ENCODE data around the gene SFT2D3. TPM values are rescaled to one million over a fixed set of nuclear protein-coding genes. Genes with fewer than 3 reads are reported as not detected.

SFT2D3 gene
- total and polyA plus RNA-seq, 5 donors: 3.3 to 5.0 (median 4.1) TPM

- 2% methylated on average over 56 of the region's 56 CpGs for WGBS
- Histone ChIP-seq H3K4me1 (ENCODE audit: control insufficient read depth, insufficient read depth, low read length) (peaks cover 7% of the 10 kb centered on the region), H3K9me3 (ENCODE audit: control insufficient read depth, low read length) (no peaks in the 10 kb centered on the region), H3K27ac (ENCODE audit: low read length) (peak within 1 kb of the TSS; percentile 94), H3K27me3 (ENCODE audit: control insufficient read depth, insufficient read depth) (no peaks in the 10 kb centered on the region), H3K4me3 (ENCODE audit: low read length) (peak within 1 kb of the TSS; percentile 77)
- DNase-seq (peak in 2 of 3 donors; percentile 81 to 85), ATAC-seq (peak; percentile 53 to 58)
- intact Hi-C loops (cut with DNase I): no loop called here
Observed at GRCh38 chr2:127675331-127676261, 25.7 kb upstream of the SFT2D3 start, which contains the start of gene LIMS2. Gene LIMS2, minus strand, starts transcription at chr2:127675530. Its CDS starts 506 bp downstream, at chr2:127675024.

DNA sequence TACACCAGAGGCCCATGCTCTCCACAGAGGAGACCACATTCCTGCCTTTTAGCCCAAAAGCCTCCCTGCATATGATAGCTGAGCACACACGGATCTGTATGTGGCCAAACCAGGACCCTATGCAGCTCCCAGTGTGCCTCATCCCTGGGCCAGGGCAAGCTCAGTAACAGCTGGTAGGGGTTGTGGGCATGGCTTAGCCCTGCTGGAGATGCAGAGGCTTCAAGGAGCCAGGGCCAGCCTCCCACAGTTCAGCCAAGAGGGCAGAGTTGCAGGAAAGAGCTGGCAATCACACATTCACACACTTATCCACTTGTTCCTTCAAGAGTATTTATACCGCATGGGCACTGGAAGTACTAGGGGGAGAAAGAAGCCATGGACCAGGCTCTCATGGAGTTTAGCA, 24.4 kb upstream of the SFT2D3 start:
- WGBS: 71% methylated on average over 2 of the region's 2 CpGs
- H3K4me1 ChIP-seq (ENCODE audit: control insufficient read depth, insufficient read depth, low read length): peaks cover 2% of the 10 kb centered on the region
- DNase-seq (peak in 1 of 3 donors; percentile 54), ATAC-seq (peak in 1 of 2 donors; percentile 30)
- intact Hi-C loops (cut with DNase I): no loop called here
- no peaks in the 10 kb centered on the region for H3K9me3 ChIP-seq (ENCODE audit: control insufficient read depth, low read length)
- H3K27ac ChIP-seq (ENCODE audit: low read length): no peak overlapping the region
- no peaks in the 10 kb centered on the region for H3K27me3 ChIP-seq (ENCODE audit: control insufficient read depth, insufficient read depth)
- H3K4me3 ChIP-seq (ENCODE audit: low read length): no peak overlapping the region

DNA sequence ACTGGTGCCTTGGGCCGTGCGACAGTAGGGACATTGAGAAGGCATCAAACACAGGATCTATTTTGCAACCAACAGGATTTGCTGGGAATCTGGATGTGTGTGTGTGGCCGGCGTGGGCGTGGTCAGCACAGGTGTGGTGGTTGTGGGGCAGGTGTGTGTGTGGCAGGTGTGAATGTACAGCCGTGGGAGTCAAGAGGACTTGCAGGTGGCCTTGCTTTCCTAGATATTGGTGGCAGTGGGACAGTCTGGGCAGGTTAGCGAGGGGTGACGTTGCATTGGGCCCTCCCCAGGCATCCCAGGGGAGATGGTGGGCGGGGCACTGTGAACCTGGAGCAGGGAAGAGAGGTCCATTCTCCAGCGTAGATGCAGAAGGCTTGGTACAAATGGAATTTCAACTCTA, 22.8 kb upstream of the SFT2D3 start:
- ATAC-seq (no peak), DNase-seq (no peak)
- no peaks in the 10 kb centered on the region for H3K9me3 ChIP-seq (ENCODE audit: control insufficient read depth, low read length)
- no peak overlapping the region for H3K27ac ChIP-seq (ENCODE audit: low read length)
- peaks cover 2% of the 10 kb centered on the region for H3K4me1 ChIP-seq (ENCODE audit: control insufficient read depth, insufficient read depth, low read length)
- intact Hi-C loops (cut with DNase I): no loop called here
- no peaks in the 10 kb centered on the region for H3K27me3 ChIP-seq (ENCODE audit: control insufficient read depth, insufficient read depth)
- 89% methylated on average over 10 of the region's 10 CpGs for WGBS
- H3K4me3 ChIP-seq (ENCODE audit: low read length): no peak overlapping the region

DNA sequence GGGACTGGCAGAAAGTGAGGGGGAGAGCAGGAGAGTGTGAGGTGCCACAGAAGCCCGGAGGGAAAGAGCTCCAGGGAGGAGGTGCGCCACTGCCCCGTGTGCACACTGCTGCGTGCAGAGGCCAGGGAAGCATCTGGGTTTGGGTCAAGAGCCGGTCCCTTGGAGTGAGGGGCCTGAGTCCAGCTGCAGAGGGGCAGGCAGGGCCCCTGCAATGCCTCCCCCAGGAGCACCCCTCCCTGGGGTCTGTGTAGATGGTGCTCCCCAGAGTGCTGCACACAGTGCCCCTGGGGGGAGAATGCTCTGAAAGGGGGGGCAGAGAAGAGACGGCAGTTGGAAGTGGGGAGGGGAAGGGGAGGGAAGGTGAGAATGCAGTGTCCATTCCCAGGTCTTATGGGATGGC, 22.3 kb upstream of the SFT2D3 start:
- ATAC-seq (no peak), DNase-seq (peak in 1 of 3 donors; percentile 46)
- H3K4me3 ChIP-seq (ENCODE audit: low read length): no peak overlapping the region
- H3K4me1 ChIP-seq (ENCODE audit: control insufficient read depth, insufficient read depth, low read length): peaks cover 2% of the 10 kb centered on the region
- 80% methylated on average over 6 of the region's 6 CpGs for WGBS
- H3K27me3 ChIP-seq (ENCODE audit: control insufficient read depth, insufficient read depth): no peaks in the 10 kb centered on the region
- intact Hi-C loops (cut with DNase I): no loop called here
- no peaks in the 10 kb centered on the region for H3K9me3 ChIP-seq (ENCODE audit: control insufficient read depth, low read length)
- no peak overlapping the region for H3K27ac ChIP-seq (ENCODE audit: low read length)

DNA sequence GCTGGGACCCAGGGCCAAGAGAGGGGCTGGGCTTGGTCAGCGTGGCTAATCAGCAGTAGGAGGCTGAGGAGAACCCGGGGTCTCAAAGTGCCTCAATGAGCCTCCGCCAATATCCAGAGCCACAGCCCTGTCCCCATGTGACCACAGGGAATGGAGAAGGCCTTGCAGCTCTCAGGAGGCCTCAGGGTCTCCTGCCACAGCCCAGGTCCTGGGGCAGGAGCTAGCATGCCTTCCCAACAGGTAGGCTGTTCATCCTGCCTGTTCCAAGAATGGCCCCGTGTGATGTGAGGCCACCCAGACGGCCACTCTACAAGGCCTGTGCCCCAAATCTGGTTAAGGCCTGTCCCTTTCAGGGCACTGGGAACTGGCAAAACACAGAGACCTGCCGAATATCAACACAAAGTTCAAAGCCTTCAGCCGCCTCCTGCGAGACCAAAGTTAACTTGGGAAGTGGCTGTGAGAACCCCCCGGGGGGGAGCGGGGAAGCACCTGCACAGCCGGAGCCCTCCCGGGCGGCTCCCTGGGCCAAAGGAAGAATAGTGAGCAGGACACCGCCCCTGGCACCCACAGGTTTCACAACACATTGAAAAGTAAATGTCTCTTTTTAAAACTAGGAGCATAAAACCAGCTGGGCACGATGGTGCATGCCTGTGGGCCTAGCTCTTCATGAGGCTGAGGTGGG, 21.5 kb upstream of the SFT2D3 start:
- H3K9me3 ChIP-seq (ENCODE audit: control insufficient read depth, low read length): no peaks in the 10 kb centered on the region
- H3K27me3 ChIP-seq (ENCODE audit: control insufficient read depth, insufficient read depth): no peaks in the 10 kb centered on the region
- peaks cover 2% of the 10 kb centered on the region for H3K4me1 ChIP-seq (ENCODE audit: control insufficient read depth, insufficient read depth, low read length)
- 85% methylated on average over 15 of the region's 15 CpGs for WGBS
- intact Hi-C loops (cut with DNase I): loop anchor here in 1 of 4 donors (5.0 kb wide), 1 partner anchor 88 kb away; no protein-coding TSS in a partner anchor
- DNase-seq (no peak), ATAC-seq (no peak)
- H3K27ac ChIP-seq (ENCODE audit: low read length): no peak overlapping the region
- H3K4me3 ChIP-seq (ENCODE audit: low read length): peak overlapping the region; percentile 45

DNA sequence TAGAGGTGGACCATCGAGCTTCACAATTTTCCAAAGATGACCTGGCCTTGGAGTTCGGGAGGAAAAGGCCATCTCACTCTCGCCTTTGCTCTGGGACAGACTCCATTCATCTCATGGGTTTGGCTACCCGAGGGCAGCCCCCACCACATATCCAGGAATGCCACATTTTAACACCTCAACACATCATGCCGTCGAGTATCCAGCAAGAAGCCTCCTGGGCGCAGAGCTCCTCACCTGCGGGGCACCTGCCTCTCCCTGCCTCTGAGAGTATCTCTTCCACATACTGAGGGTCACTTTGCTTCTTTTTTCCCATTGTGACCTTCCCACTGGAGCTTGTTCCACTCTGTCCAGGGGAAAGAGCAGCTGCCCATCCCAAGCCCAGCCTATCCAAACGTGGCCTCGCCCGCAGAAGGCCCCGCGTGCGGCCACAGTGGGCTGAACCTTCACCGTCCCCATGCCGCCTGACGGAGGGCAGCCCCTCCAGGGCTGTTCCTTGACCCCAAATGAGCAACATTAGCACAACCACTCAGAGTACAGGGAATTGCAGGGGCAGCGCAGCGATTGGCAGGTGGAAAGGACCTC, 20.5 kb upstream of the SFT2D3 start:
- Histone ChIP-seq H3K4me3 (ENCODE audit: low read length) (peak overlapping the region; percentile 45), H3K27me3 (ENCODE audit: control insufficient read depth, insufficient read depth) (no peaks in the 10 kb centered on the region), H3K4me1 (ENCODE audit: control insufficient read depth, insufficient read depth, low read length) (peaks cover 3% of the 10 kb centered on the region), H3K9me3 (ENCODE audit: control insufficient read depth, low read length) (no peaks in the 10 kb centered on the region), H3K27ac (ENCODE audit: low read length) (peak overlapping the region; percentile 15)
- no peak for DNase-seq
- peak in 1 of 2 donors; percentile 10 for ATAC-seq
- intact Hi-C loops (cut with DNase I): loop anchor here in 1 of 4 donors (5.0 kb wide), 1 partner anchor 88 kb away; no protein-coding TSS in a partner anchor
- 69% methylated on average over 19 of the region's 19 CpGs for WGBS

DNA sequence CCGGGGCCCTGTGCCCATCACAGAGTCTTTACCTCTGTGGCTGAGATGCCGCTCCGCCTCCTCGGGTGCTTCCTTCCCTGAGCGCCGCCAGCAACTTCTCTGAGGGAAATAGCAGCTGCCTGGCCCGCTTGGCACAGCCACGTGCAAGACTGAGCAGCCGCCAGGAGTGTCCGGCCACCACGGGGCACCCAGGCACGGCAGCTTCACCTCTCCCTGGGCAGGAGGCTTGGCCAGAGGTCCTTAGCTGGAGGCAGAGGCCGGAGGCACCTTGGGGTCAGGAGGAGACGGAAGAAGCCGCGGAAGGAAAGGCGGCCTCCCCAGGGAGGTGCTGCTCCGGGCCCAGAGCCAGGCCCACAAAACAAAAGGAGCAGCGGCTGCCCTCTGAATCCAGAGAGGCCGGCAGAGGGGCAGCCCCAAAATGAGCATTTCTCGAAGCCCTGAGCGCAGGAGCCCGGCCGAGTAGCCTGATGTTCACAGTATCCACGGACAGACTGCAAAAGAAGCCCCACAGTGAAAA, 20.0 kb upstream of the SFT2D3 start:
- peak; percentile 60 to 88 (median 79) for DNase-seq
- 25% methylated on average over 25 of the region's 25 CpGs for WGBS

GRCh38 chr2:127681976-127682857, 19.1 kb upstream of the SFT2D3 start:
- Histone ChIP-seq H3K4me3 (ENCODE audit: low read length) (no peak overlapping the region), H3K4me1 (ENCODE audit: control insufficient read depth, insufficient read depth, low read length) (peaks cover 1% of the 10 kb centered on the region), H3K27ac (ENCODE audit: low read length) (no peak overlapping the region), H3K27me3 (ENCODE audit: control insufficient read depth, insufficient read depth) (no peaks in the 10 kb centered on the region), H3K9me3 (ENCODE audit: control insufficient read depth, low read length) (no peaks in the 10 kb centered on the region)
- WGBS: 72% methylated on average over 6 of the region's 6 CpGs
- ATAC-seq (no peak), DNase-seq (no peak)
- intact Hi-C loops (cut with DNase I): loop anchor here in 1 of 4 donors (5.0 kb wide), 1 partner anchor 90 kb away; no protein-coding TSS in a partner anchor

More for the DNA sequence above, 20.0 kb upstream of the SFT2D3 start:
- H3K27ac ChIP-seq (ENCODE audit: low read length): peak overlapping the region; percentile 15
- H3K4me1 ChIP-seq (ENCODE audit: control insufficient read depth, insufficient read depth, low read length): peaks cover 3% of the 10 kb centered on the region
- intact Hi-C loops (cut with DNase I): loop anchor here in 1 of 4 donors (5.0 kb wide), 1 partner anchor 89 kb away; no protein-coding TSS in a partner anchor
- no peaks in the 10 kb centered on the region for H3K9me3 ChIP-seq (ENCODE audit: control insufficient read depth, low read length)
- peak overlapping the region; percentile 45 for H3K4me3 ChIP-seq (ENCODE audit: low read length)
- ATAC-seq: peak; percentile 57 to 73
- H3K27me3 ChIP-seq (ENCODE audit: control insufficient read depth, insufficient read depth): no peaks in the 10 kb centered on the region

DNA sequence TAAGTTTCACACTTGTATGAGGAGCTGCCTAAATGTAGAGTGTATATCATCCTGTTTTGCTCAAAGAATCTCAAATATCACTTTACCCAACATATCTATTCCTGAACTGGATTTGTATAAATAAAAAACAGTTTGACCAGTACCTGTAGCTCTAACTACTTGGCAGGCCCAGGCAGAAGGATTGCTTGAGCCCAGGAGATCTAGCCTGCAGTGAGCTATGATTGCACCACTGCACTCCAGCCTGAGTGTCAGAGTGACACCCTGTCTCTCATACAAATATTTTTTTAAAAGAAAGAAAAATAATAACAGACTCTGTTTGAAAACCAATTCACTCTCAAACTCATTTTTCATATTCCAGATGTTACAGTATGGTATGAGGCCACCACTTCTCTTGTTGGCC, 18.2 kb upstream of the SFT2D3 start:
- ATAC-seq (no peak), DNase-seq (no peak)
- H3K4me1 ChIP-seq (ENCODE audit: control insufficient read depth, insufficient read depth, low read length): peaks cover 1% of the 10 kb centered on the region
- H3K4me3 ChIP-seq (ENCODE audit: low read length): no peak overlapping the region
- no peak overlapping the region for H3K27ac ChIP-seq (ENCODE audit: low read length)
- intact Hi-C loops (cut with DNase I): loop anchor here in 1 of 4 donors (5.0 kb wide), 1 partner anchor 91 kb away; no protein-coding TSS in a partner anchor
- no peaks in the 10 kb centered on the region for H3K27me3 ChIP-seq (ENCODE audit: control insufficient read depth, insufficient read depth)
- H3K9me3 ChIP-seq (ENCODE audit: control insufficient read depth, low read length): no peaks in the 10 kb centered on the region

DNA sequence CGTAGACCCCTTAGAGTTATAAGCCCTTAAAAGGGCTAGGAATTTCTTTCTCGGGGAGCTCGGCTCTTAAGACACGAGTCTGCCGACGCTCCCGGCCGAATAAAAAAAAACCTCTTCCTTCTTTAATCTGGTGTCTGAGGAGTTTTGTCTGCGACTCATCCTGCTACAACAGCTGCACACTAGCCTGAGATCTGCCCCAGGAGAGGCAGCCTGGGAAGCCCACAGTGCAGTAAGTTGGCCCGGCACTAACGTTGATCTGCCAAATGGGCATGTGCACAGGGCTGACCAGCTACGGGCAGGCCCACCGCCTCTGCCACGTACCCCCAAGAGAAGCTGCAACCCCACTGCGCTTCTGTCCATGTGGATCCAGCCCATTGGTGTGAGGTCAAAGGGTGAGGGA, 17.5 kb upstream of the SFT2D3 start:
- H3K4me3 ChIP-seq (ENCODE audit: low read length): no peak overlapping the region
- intact Hi-C loops (cut with DNase I): loop anchor here in 1 of 4 donors (5.0 kb wide), 1 partner anchor 91 kb away; no protein-coding TSS in a partner anchor
- H3K4me1 ChIP-seq (ENCODE audit: control insufficient read depth, insufficient read depth, low read length): peaks cover 1% of the 10 kb centered on the region
- H3K27ac ChIP-seq (ENCODE audit: low read length): no peak overlapping the region
- 38% methylated on average over 15 of the region's 15 CpGs for WGBS
- peak in 1 of 3 donors; percentile 57 for DNase-seq
- H3K27me3 ChIP-seq (ENCODE audit: control insufficient read depth, insufficient read depth): no peaks in the 10 kb centered on the region
- ATAC-seq: peak in 1 of 2 donors; percentile 26
- H3K9me3 ChIP-seq (ENCODE audit: control insufficient read depth, low read length): no peaks in the 10 kb centered on the region
